K562 (cell line): ENCODE data around the gene DGKB. TPM values are rescaled to one million over a fixed set of nuclear protein-coding genes. Genes with fewer than 3 reads are reported as not detected.

Experiments
- ATAC-seq: fragments of 200-7000 bp; cut with Tn5 transposase; 3 replicates; pipeline ENCODE4 v1.9.1; 2020; ENCODE audit warnings: moderate library complexity
- BruUV-seq: library from RNA; stranded (reverse); fragments of 400-500 nt; replicated peaks from 2 replicates; lab custom pipeline; 2021; lab: Mats Ljungman, UMichigan
- CTCF ChIA-PET: fragments of 300-600 bp; formaldehyde crosslinking; extraction: SDS; loops from one replicate; lab custom pipeline; 2021; ENCODE audit warnings: low intra/inter-chr PET ratio; lab: Yijun Ruan, JAX
- POLR2A ChIA-PET: fragments of 300-600, 350-650 bp; sonication (Branson Sonifier 250); formaldehyde crosslinking; extraction: SDS; loops from one replicate; lab custom pipeline; 2021; ENCODE audit warnings: antibody characterized with exemption, inconsistent platforms; lab: Yijun Ruan, JAX
- DNase-seq, 4 experiments: peaks; one replicate each; pipeline versions ENCODE4 v3.0.0 to v3.0.0-alpha.2; 2011 to 2018; ENCODE audit warnings: low spot score in 3 of 4, mixed read lengths in 3 of 4; ENCODE audit errors: extremely low read depth in 1 of 4
- FAIRE-seq: peaks from 2 replicates; lab custom pipeline; 2011; peaks lifted over from hg19 to GRCh38; lab: Jason Lieb, UNC
- H2AFZ ChIP-seq: 2 replicates; pipeline ENCODE4 v1.6.0; 2011; ENCODE audit warnings: low read depth, low read length, control low read depth, inconsistent platforms
- H3K27ac ChIP-seq: fragments of 200-600 bp; 3 replicates; pipeline ENCODE4 v1.8.0; 2011; ENCODE audit warnings: low read depth, mild to moderate bottlenecking, control low read depth, inconsistent platforms, low read length, moderate library complexity, mixed read lengths; ENCODE audit errors: extremely low read depth
- H3K27me3 ChIP-seq, 2 experiments: fragments of 300-600 bp in 1 of 2; 2 replicates in 1 of 2; 3 replicates in 1 of 2; pipeline versions ENCODE4 v1.6.0 to v1.8.0; 2011; ENCODE audit warnings: inconsistent platforms in 2 of 2, low read length in 2 of 2, mild to moderate bottlenecking in 1 of 2, mixed read lengths in 1 of 2, moderate library complexity in 1 of 2; ENCODE audit not compliant: control insufficient read depth in 2 of 2, insufficient read depth in 2 of 2
- H3K36me3 ChIP-seq: fragments of 300-600 bp; 3 replicates; pipeline ENCODE4 v1.8.0; 2011; ENCODE audit warnings: mild to moderate bottlenecking, low read length, inconsistent platforms; ENCODE audit not compliant: control insufficient read depth, insufficient read depth
- H3K4me1 ChIP-seq, 2 experiments: fragments of 200-600 bp in 1 of 2; replicated peaks in 1 of 2; 2 replicates in 1 of 2; 3 replicates in 1 of 2; pipeline versions ENCODE4 v1.5.1 to v1.8.0; 2011; ENCODE audit warnings: inconsistent platforms in 2 of 2, low read length in 2 of 2, mild to moderate bottlenecking in 1 of 2, mixed read lengths in 1 of 2, moderate library complexity in 1 of 2; ENCODE audit not compliant: control insufficient read depth in 2 of 2, insufficient read depth in 2 of 2
- H3K4me2 ChIP-seq: 2 replicates; pipeline ENCODE4 v1.6.1; 2011; ENCODE audit warnings: low read length, control low read depth, inconsistent platforms, mixed read lengths; ENCODE audit not compliant: insufficient read depth
- H3K4me3 ChIP-seq: fragments of 200-600 bp; sonication (generic), shearing (Covaris generic); 2 replicates; pipeline ENCODE4 v1.5.1; 2016; ENCODE audit warnings: control low read depth, inconsistent platforms
- H3K79me2 ChIP-seq: fragments of 200-600 bp; 3 replicates; pipeline ENCODE4 v1.8.0; 2011; ENCODE audit warnings: low read length, inconsistent platforms; ENCODE audit not compliant: control insufficient read depth, insufficient read depth
- H3K9ac ChIP-seq, 2 experiments: 2 replicates each; pipeline versions ENCODE4 v1.6.0 to v1.6.1; 2011; ENCODE audit warnings: low read depth in 2 of 2, low read length in 2 of 2, control low read depth in 1 of 2, inconsistent platforms in 1 of 2, mild to moderate bottlenecking in 1 of 2, mixed read lengths in 1 of 2; ENCODE audit not compliant: insufficient read depth in 1 of 2
- H3K9me1 ChIP-seq: one replicate; pipeline ENCODE4 v1.6.0; 2011; ENCODE audit warnings: inconsistent platforms, mild to moderate bottlenecking, low read length, moderate library complexity; ENCODE audit not compliant: control insufficient read depth, insufficient read depth
- H3K9me3 ChIP-seq: replicated peaks from 2 replicates; pipeline ENCODE4 v1.5.1; 2011; ENCODE audit warnings: low read depth, low read length, inconsistent platforms; ENCODE audit not compliant: control insufficient read depth, insufficient read depth
- H4K20me1 ChIP-seq: replicated peaks from 2 replicates; pipeline ENCODE4 v1.6.1; 2011; ENCODE audit warnings: low read length, inconsistent platforms, mixed read lengths; ENCODE audit not compliant: control insufficient read depth, insufficient read depth
- BRD4 ChIP-seq: fragments of 200-600 bp; sonication (generic); IDR thresholded peaks from 2 replicates; pipeline ENCODE4 v1.6.1; 2017; ENCODE audit warnings: inconsistent platforms
- CC2D1A ChIP-seq: fragments of 450-650 bp; IDR thresholded peaks from 2 replicates; pipeline ENCODE4 v1.6.1; 2017; ENCODE audit warnings: mild to moderate bottlenecking
- KLF16 ChIP-seq: IDR thresholded peaks from 2 replicates; pipeline ENCODE4 v1.6.1; 2016; ENCODE audit warnings: antibody characterized with exemption
- MAFF ChIP-seq: IDR thresholded peaks from 2 replicates; pipeline ENCODE4 v1.6.1; 2012; ENCODE audit warnings: low read length, improper control_type of control experiment
- NFYB ChIP-seq: IDR thresholded peaks from 2 replicates; pipeline ENCODE4 v1.6.1; 2011; ENCODE audit warnings: mild to moderate bottlenecking, moderate library complexity; ENCODE audit not compliant: insufficient read length; ENCODE audit errors: extremely low read depth
- POLR2H ChIP-seq: IDR thresholded peaks from 2 replicates; pipeline ENCODE4 v1.6.1; 2016; ENCODE audit warnings: missing genetic modification characterization, low read depth, mild to moderate bottlenecking, control low read depth, missing compliant biosample characterization, moderate library complexity
- TAL1 ChIP-seq: fragments of 450-650 bp; IDR thresholded peaks from 2 replicates; pipeline ENCODE4 v1.6.1; 2016; ENCODE audit warnings: mild to moderate bottlenecking
- TRIM28 ChIP-seq: fragments of 450-650 bp; IDR thresholded peaks from 2 replicates; pipeline ENCODE4 v1.6.1; 2017
- ZNF165 ChIP-seq: fragments of 250-450 bp; sonication (Bioruptor Pico); IDR thresholded peaks from 2 replicates; pipeline ENCODE4 v1.4.0; 2020; ENCODE audit warnings: borderline replicate concordance
- ZNF584 ChIP-seq: fragments of 200-800 bp; sonication (Bioruptor generic); IDR thresholded peaks from 2 replicates; pipeline ENCODE4 v1.6.1; 2016; ENCODE audit warnings: low read depth, mild to moderate bottlenecking, missing genetic modification characterization, missing compliant biosample characterization
- ZNF609 ChIP-seq: sonication (generic); formaldehyde crosslinking; IDR thresholded peaks from 2 replicates; pipeline ENCODE4 v1.8.1; 2023; ENCODE audit warnings: missing genetic modification reagents, mild to moderate bottlenecking, borderline replicate concordance
- ZNF75A ChIP-seq: fragments of 450-650 bp; formaldehyde crosslinking; IDR thresholded peaks from 2 replicates; pipeline ENCODE4 v1.4.0; 2020; ENCODE audit warnings: mild to moderate bottlenecking
- WGBS: fragments of 100-300 bp; shearing (Covaris generic); methylation state at CpG from one replicate; pipeline ENCODE4 v1.1.6; 2016; ENCODE audit warnings: low coverage, mixed read lengths; ENCODE audit not compliant: insufficient coverage; ENCODE audit errors: missing lambda C conversion rate; 5-methylcytosine and 5-hydroxymethylcytosine counted together
- in situ Hi-C: fragments of 300-500 bp; cut with MboI; formaldehyde crosslinking; loops from 4 replicates; pipeline ENCODE4 v1.15.0; 2018; ENCODE audit warnings: inconsistent platforms, mixed read lengths
- intact Hi-C: fragments of 100-400 bp; cut with micrococcal nuclease; formaldehyde crosslinking; loops from 2 replicates; pipeline ENCODE4 v1.14.2; 2022
- polyA plus RNA-seq, 8 experiments: library from polyadenylated mRNA; depleted of rRNA in 4 of 8; stranded (reverse) in 5 of 8; unstranded in 3 of 8; fragments of >200 nt; fragmentation: Nextera tagmentation in 2 of 8; fragmentation: Illumina TruSeq in 1 of 8; extraction: Ambion mirVana in 2 of 8; extraction: Trizol in 1 of 8; gene quantifications; 2 replicates each; pipeline versions ENCODE4 v1.2.1 to v1.2.3, GENCODE V29; 2011 to 2014; ENCODE audit warnings: inconsistent platforms in 1 of 8, missing spikeins in 1 of 8
- total RNA-seq, 7 experiments: library from RNA; depleted of rRNA in 6 of 7; stranded (reverse); fragments of >200 nt in 6 of 7; fragmentation: Illumina TruSeq in 2 of 7; extraction: Trizol in 2 of 7; gene quantifications; 2 replicates each; pipeline versions ENCODE4 v1.2.1 to v1.2.3, GENCODE V29; 2011 to 2021; ENCODE audit warnings: low replicate concordance in 1 of 7
- TF ChIP-seq, protein P1 (sequence below): sonication (generic); IDR thresholded peaks from 2 replicates; pipeline ENCODE4 v1.6.1; 2016

DGKB gene
- total and polyA plus RNA-seq, 9 of the 15 experiments (the other 6 are each of a cell fraction or from before 2014, with no cell fraction given) = 0.01 TPM; not detected in 8

GRCh38 chr7:14585232-14585631, 317.3 kb downstream of the DGKB start:
- TF ChIP-seq ZNF584 (CRISPR knock-in tag) (no peak), ZNF75A (CRISPR knock-in tag) (peak; percentile 37; the same call in 1 of the 2 replicates)
- H3K4me1 ChIP-seq = no peaks in the 10 kb centered on the region
- CTCF ChIA-PET = no interaction called here
- no peak overlapping the region for H3K27ac ChIP-seq
- WGBS = 0% methylated on average over 2 of the region's 2 CpGs
- H3K79me2 ChIP-seq = no peaks in the 10 kb centered on the region
- H3K4me2 ChIP-seq = no peak overlapping the region
- H2AFZ ChIP-seq = no peak overlapping the region
- H3K36me3 ChIP-seq = no peaks in the 10 kb centered on the region
- no TSS peak for BruUV-seq
- no peak for ATAC-seq
- no peak for FAIRE-seq
- no peaks in the 10 kb centered on the region for H3K9me1 ChIP-seq
- intact Hi-C loops (no loop called here), in situ Hi-C loops (no loop called here)
- no peak for DNase-seq
- H3K9ac ChIP-seq = no peak overlapping the region
- no peaks in the 10 kb centered on the region for H3K27me3 ChIP-seq
- H3K4me3 ChIP-seq = no peak overlapping the region
- POLR2A ChIA-PET = no interaction called here
- H4K20me1 ChIP-seq = no peaks in the 10 kb centered on the region
- H3K9me3 ChIP-seq = peaks cover 2% of the 10 kb centered on the region; the same call in 1 of the 2 replicates

- CTCF ChIA-PET = no interaction called here
- BruUV-seq = no TSS peak
- H3K36me3 ChIP-seq = no peaks in the 10 kb centered on the region
- TF ChIP-seq TAL1 (no peak), BRD4 (no peak), CC2D1A (no peak), ZNF609 (CRISPR knock-in tag) (no peak), NFYB (no peak), KLF16 (no peak), ZNF165 (CRISPR knock-in tag) (no peak), POLR2H (no peak), MAFF (no peak), TRIM28 (no peak)
- TF ChIP-seq, protein P1, sequence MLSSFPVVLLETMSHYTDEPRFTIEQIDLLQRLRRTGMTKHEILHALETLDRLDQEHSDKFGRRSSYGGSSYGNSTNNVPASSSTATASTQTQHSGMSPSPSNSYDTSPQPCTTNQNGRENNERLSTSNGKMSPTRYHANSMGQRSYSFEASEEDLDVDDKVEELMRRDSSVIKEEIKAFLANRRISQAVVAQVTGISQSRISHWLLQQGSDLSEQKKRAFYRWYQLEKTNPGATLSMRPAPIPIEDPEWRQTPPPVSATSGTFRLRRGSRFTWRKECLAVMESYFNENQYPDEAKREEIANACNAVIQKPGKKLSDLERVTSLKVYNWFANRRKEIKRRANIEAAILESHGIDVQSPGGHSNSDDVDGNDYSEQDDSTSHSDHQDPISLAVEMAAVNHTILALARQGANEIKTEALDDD = no peak
Observed at GRCh38 chr7:14583518-14583917, 319.0 kb downstream of the DGKB start.

More at GRCh38 chr7:14583518-14583917, 319.0 kb downstream of the DGKB start:
- DNase-seq (no peak), FAIRE-seq (no peak), ATAC-seq (no peak)
- no peaks in the 10 kb centered on the region for H3K27me3 ChIP-seq
- in situ Hi-C loops = no loop called here
- H3K79me2 ChIP-seq = no peaks in the 10 kb centered on the region
- no peak overlapping the region for H3K27ac ChIP-seq
- no peaks in the 10 kb centered on the region for H3K4me1 ChIP-seq
- H4K20me1 ChIP-seq = no peaks in the 10 kb centered on the region
- H3K4me3 ChIP-seq = no peak overlapping the region
- no peaks in the 10 kb centered on the region for H3K9me1 ChIP-seq
- H3K9me3 ChIP-seq = peaks cover 2% of the 10 kb centered on the region; the same call in 1 of the 2 replicates
- no peak overlapping the region for H2AFZ ChIP-seq
- POLR2A ChIA-PET = no interaction called here
- no peak overlapping the region for H3K9ac ChIP-seq
- H3K4me2 ChIP-seq = no peak overlapping the region
- intact Hi-C loops = no loop called here
